ENCODE measurements around the gene MMP24OS.
A peak's percentile ranks its signal among the peaks of the same experiment; 100 is the strongest.

The MMP24OS gene

DNA sequence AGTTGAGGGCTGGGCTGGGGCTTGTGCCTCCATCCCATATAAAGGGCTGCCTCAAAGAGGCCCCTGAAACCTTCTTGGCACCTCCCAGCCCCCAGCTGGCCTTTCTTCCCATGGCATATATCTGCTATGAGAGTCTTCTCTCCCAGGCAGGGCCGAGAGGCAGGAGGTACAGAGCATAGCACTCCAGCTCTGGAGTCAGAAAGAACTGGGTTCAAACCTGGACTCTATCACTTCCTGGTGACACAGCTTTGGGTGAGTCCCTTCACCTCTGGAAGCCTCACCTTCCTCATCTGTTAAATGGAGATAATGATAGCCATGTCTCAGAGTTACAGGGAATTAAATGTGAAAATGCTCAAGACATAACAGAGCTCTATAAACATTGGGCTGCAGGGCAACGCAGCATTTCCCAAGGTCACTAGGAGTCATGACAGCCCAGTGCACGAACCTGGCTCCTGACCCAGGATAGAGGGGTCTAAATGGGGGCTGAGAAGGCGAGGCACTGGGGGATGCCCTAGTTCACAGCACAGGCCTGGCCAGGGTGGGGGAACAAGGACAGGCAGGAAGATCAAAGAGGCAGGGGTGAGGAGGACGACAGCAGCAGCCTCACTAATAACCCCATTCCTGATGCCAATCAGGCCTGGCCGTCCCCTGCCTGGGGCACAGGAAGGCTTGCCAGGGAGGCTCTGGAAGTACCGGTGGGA is 12.4 kb upstream of the MMP24OS start:
- DNase-seq = no peak

DNA sequence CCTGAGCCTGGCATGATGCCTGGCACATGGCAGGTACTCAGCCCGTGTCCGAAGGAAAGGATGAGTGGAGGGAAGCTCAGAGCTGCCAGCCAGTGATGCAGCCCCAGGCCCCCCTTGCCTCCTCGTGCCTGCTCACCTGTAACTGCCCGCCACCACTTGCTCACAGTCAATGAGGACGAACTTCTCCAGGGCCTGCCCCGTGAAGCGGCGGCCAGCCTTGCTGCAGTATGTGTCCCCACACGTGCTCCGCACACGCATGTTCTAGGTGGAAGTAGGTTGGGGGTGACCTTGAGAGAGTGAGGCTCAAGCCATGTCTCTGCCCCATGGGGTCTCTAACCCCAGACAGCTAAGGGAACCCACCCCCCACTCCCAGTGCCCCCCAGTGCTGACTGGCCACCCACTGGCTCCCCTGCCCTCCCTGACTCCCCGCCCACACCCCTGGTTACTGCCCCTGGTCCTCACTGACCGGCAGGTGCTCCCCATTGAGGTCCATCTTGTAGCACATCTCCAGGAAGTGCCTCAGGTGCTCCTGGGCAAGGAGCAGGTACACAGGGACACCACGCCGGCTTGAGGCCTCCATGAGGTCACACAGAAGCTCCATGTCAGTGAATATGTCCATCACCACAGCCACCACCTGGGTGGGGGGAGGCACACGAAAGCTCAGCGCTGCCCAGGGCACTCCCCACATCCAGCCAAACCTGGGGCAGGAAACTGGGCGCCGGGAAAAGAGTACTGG is 10.6 kb upstream of the MMP24OS start:
- DNase-seq = no peak

DNA sequence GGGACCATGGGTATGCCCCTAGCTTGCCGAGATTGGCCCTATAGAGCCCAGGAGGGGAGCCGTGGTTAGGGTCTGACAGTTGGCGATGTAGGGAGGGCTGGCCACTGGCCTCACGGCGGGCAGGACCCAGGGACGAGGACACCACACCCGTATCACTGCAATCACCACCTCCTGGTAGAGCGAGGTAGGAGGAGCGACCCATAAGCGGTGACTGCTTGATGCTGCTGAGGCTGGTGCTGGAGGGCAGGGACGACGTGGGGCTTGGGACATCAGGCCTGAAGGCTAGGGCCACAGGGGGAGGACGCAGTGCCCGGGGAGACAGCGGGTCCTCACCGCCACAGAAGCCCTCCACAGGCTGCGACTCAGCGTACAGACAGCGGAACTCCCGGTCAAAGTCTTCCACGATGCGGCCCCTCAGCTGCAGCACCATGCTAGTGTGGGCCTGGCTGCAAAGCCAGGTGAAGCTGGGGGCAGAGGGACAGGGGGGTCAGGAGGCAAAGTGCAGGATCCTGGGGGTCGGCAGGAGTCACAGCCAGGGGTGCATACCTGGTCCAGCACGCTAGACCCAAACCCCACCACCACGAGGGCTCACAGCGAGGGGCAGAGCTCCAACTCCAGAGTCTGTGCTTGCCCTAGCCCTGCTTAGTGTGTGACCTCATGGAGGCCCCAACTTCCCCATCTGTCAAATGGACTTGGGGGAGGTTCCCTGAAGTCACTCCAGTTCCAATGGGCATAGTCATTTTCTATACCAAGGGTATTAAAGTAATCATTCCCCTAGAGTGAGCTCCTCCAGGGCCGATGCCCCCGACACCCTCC is 9.8 kb upstream of the MMP24OS start:
- no peak for DNase-seq

DNA sequence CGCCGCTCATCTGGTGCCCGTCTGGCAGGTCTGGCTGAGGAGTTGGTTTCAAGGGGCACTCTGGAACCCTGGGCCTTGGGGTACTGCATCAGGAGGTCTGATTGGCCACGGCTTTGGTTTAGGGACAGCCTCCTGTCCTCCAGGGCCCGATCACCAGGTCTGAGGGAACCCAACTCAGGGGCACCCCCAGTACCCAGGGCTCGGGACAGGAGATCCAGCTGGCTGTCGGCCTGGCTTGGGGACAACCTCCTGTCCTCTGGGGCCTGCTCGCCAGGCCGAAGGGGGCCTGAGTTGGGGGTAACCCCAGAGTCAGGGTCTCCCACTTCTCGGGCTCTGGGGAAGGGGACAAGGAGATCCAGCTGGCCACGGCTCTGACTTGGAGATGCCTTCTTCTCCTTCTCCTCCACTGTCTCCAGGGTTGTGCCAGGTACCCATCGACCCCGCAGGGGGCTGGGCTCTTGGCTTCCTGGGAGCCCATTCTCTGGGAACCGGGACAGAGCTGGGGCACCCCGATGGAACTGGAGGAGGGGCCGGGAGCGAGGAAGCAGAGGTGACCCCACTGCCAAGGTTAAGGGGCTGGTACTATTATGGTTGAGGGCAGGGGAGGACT is 9.1 kb upstream of the MMP24OS start:
- no peak for DNase-seq

DNA sequence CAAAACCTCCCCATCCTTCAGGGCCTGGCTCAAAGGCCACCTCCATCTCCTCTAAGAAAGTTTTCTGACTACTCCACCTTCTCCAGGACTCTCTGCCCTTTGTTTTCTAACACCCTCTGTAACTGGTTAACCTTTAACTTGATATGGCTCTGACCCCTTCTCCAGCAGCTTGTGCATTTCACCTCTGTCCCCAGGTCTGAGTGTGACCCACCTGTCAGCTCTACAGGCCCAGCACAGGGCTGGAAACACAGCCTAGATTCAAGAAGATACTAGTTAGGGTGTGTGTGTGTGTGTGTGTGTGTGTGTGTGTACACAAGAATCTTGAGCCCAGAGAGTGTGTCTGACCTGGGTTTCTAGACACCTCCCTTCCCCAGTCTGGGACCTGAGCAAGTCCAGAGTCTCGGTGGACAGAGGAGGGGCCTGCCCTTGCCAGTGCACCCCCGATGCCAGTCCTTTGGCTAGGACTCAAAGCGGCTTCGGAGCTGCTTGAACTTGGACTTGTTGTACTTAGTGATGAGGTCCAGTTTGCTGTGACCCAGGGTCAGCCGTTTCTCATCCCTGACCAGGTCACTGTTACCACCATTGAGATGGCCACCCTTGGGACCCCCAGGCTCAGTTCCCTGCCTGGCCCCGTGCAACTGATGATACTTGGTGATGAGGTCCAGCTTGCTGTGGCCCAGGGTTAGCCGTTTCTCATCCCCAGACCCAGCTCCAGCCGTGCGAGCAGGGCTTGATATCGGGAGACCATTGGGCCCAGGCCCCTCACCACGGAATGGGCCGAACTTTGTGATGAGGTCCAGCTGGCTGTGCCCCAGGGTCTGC is 8.4 kb upstream of the MMP24OS start:
- no peak for DNase-seq

DNA sequence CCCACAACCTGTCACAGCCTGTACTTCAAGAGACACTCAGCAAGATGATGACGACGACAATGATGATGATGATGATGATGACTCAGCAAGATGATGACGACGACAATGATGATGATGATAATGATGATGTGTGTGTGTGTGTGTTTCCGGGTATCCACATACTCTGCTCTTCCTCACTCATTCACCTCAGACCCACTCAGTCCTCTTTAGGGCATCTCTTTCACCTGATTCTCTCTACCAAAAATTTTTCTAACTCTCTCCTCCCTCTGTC is 7.8 kb upstream of the MMP24OS start:
- DNase-seq = no peak

DNA sequence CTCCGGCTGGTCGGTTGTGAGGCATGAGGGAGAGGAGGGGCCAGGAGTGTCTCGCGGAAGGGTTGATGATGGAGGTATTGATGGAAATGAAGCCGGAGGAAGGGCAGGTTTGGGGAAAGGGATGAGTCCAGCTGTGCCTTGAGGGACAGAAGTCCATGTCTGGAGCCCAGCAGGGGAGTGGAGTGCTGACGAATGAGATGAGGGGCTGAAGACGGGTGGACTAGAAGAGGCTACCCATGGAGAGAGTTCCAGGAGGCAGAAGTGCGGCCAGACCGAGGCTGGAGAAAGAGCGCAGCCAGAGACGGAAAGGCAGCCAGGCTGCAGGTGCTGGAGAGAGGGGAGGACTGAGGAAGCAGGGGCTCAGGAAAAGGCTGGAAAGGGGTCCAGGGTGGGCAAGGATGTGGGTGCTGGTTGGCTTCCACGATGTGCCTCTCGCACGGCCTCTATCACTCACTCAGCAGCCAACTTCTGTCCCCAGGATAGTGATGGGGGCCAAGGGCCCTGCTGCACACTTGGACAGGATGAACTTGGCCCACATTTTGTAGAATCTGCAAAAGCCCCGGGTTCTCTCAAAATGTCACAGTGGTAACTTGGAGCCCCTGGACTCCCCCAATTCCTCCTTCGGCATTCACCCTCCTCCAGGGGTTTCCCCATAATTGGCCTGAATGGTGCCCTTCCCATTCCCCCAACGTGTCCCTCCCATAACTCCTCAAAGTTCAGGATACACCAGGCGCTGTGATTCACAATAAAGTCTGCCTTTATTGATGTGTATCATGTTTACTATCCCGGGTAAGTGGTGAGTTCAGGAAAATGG is 7.3 kb upstream of the MMP24OS start:
- no peak for DNase-seq

DNA sequence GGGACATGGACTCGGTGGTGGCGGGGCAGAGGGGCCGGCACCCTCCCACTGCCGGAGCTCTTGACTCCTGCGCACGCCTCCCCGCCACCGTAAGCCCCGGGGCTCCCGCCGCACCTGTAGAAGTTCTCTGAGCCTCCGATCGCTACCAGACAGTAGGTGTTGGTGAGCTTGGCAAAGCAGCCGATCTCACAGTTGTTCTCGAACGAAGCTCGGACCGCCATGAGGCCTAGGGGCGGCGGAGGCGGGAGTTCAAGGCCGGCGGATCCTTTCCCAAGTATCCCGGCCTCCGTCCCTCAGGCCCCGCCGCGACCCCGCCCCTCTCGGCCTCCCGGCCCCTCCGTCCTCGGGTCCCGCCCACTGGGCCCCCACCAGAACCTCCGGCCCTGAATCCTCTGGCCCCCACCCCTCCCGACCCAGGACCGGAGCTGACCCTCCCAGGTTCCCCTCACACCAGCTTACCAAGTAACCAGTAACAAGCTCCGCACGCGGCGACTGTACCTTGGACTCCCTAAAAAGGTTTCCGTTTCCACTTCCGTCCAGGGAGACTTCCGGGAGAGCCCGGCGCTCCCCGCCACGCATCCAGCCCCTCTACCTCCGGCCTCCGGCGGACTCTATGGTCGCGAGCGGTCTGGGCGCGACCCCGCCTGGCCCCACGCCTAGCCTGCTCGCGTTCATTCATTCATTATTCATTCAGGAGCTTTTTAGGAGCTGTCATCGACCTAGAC is 6.5 kb upstream of the MMP24OS start, which contains the start of gene EIF6:
TSS of gene EIF6 (minus strand) at position 506 of the 725 bp plus-strand sequence. CDS start at position 221, 285 bp downstream.
- peak; percentile 92 for DNase-seq

DNA sequence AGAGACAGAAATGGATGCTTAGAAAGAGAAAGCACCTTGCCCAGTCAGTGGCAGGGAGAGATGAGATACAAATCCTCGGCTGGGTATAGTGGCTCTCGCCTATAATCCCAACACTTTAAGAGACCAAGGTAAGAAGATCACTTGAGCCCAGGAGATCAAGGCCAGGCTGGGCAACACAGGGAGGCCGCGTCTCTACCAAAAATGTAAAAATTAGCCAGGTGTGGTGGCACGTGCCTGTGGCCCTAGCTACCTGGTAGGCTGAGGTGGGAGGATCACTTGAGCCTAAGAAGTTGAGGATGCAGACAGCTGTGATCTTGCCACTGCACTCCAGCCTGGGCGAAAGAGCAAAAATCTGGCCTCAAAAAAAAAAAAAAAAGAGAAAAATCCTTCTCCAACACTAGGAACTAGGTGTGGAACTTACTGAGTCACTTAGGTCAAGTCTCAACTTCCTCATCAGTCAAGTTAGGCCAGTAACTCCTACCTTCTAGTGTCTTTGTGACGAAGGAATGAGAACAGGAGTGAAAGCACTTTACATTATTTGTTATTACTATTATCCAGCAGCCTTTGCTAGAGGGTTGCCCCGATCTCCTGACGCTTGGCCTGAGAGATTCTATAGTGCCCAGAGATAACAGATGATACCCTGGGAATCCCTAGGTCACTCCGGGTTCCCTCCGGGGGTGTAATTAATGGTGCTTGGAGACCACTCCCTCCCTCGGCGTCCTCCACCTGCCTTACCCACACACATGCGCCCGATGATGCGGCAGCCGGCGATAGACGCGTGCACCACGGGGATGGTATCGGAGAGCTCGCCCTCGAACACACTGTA is 5.7 kb upstream of the MMP24OS start:
- no peak for DNase-seq

DNA sequence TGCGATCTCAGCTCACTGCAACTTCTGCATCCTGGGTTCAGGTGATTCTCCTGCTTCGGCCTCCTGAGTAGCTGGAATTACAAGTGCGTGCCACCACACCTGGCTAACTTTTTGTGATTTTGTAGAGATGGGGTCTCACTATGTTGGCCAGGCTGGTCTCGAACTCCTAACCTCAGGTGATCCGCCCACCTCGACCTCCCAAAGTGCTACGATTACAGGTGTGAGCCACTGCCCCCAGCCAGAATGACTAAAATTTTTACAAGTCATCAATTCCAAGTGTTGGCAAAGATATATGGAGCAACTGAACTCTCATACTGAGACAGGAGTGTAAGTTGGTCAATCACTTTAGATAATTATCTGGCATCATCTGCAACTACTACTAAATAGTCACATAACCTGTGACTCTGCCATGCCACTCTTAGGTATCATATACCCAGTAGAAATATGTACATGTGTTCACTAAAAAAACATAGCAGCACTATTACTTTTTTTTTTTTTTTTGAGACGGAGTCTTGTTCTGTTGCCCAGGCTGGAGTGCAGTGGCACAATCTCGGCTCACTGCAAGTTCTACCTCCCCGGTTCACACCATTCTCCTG is 3.7 kb upstream of the MMP24OS start:
- no peak for DNase-seq

DNA sequence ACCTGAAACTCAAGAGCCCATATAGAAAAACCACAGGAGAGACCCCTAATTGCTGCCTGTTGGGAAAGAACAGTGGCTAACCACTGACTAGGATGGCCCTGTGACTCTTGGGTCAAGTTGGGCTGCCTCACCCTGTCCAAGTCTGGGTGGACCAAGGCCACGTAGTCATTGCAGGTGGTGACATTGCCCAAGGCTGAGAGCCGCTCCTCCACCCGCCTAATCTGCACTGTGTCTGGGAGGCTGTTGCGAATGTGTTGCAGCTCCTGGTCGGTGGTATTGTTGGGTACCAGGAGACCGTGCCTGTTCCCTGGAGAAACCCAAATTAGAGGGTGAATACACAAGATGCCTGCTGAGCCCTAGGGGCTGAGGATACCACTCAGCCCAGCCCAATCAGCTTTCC is 2.6 kb upstream of the MMP24OS start:
- no peak for DNase-seq

DNA sequence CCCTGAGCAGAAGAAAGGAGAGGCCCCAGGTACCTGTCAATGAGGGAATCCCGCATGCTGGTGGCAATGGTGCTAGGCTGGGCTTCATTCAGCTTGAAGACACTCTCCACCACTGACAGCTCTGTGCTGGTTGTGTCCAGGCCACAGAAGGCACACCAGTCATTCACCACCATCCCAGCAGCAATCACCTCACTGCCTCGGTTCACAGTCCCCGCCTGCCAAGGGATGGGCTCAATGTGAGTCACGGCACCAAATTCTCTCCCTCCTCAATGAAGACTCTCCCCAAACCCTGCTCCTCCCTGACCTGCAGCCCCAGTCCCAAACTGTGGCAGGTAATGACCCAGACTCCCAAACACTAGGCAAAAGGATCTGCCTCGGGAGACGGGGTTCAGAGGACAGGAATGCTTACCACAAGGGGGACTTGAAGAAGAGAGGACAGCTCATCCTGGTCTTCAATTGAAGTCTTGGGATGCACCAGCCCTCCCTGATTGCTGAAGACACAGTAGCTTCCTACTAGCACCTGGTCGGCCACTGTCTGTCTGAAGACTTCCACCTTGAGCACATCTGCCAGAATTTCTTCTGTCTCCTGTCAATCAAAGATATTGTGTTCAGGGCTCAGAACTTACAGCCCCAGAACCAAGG is 1.7 kb upstream of the MMP24OS start:
- DNase-seq = no peak

DNA sequence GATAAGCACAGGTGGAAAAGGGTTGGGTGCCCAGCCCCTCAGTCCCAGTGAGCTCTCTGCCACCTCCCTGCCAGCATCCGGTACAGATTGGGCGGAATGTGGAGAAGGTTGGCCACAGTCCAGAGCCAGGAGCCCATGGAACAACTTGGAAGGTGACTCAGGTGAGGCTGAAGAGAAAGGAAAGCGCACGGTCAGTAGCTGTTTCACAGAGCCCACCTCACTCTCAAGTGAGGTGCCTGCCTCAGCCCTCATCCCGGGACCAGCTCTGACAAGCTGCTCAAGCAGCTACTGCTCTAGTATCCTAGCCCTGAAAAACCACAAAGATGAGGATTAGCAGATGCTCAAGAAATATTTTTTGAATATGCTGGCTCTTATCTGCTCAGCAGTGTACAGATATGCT is 1.1 kb upstream of the MMP24OS start:
- no peak for DNase-seq

DNA sequence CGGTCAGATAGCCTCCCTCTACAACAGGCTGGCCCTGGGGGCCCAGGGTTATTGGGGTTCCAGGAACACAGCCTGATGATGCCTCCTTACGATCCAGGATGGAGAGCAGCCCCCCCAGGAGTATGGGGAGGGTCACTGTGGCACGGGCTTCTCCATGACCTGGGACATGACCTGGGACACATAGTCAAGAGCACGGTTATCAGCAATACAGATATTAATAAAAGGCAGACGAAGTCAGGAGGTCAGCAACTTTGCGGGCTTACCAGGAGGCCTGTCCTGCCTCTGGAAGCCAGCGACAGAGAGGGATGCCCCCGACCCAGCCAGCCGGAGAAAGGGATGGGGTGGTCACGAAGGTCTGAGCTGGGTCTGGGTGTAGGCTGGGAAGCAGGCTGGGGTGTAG is 795 bp downstream of the MMP24OS start:
- no peak for DNase-seq

DNA sequence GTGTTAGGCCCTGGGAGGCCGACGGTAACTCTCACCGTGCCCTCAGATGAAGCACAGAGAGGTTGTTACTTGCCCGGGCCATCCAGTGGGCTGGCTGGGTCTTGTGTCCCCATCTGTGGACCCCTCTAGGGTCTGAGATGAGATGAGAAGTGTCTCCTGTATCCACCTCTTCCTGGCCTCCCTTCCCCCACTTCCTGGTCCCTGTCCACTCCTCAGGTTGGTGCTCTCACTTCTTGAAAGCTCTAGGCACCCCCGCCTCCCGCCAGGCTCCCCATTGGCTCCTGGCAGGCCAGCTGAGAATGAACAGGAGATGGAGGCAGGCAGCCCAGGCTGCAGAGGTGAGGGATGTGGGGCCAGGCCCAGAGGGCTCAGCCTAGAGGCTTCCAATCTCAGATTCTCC is 1.5 kb downstream of the MMP24OS start:
- DNase-seq = no peak

DNA sequence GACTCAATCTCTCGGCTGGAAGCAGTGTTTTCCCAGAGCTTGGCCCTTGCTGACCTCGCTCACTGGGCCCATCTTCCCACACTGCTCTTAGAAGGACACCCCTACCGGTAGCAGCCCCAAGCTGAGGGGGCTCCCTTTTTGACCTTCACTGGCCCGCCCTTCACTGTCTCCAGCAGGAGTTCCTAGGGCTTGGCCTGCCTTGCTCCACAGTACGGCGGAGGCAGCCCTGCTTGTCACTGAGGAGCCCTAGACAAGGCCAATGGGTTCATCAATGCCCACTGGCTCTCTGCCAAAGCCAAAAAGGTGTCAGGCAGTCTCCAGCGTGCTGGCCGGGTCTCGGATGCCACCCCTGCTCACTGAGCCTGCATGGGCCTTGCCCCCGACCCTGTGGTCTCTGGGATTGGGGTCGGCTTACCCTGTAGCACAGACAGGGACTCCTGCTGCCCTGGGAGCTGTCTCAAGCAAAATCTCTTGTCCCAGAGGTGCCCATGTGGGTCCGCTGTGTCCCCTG is 2.1 kb downstream of the MMP24OS start:
- DNase-seq = no peak

DNA sequence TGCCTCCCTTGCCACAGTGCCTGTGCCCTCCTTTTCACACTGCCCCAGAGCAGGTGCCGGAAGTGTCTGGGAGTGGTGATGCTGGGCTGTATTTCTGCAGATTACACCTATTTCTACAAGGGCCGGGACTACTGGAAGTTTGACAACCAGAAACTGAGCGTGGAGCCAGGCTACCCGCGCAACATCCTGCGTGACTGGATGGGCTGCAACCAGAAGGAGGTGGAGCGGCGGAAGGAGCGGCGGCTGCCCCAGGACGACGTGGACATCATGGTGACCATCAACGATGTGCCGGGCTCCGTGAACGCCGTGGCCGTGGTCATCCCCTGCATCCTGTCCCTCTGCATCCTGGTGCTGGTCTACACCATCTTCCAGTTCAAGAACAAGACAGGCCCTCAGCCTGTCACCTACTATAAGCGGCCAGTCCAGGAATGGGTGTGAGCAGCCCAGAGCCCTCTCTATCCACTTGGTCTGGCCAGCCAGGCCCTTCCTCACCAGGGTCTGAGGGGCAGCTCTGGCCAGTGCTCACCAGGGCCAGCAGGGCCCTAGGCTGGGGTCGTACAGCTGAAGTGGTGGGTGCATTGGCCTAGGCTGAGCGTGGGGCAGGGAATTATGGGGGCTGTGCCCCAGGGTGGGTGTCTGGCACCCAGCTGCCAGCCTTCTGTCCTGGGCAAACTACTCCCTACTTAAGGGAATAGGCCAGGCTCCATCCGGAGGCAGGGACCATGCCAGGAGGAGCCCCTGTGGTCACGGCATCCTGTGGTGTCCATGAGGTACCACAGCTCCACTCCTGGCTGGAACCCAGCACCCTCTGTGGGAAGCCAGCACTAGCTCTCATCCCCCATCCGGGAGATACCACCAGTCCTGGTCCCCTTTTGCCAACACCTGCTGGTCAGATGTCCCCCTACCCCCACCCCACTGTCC is 3.5 kb downstream of the MMP24OS start:
- no peak for DNase-seq
